HepG2 (cell line): ENCODE data around the gene CCDC121. TPM values are rescaled to one million over a fixed set of nuclear protein-coding genes. Genes with fewer than 3 reads are reported as not detected.

Experiments
- ATAC-seq: fragments of 200-7000 bp; cut with Tn5 transposase; 3 replicates; pipeline ENCODE4 v1.9.1; 2020; ENCODE audit warnings: mild to moderate bottlenecking, moderate library complexity
- BruUV-seq: library from RNA; stranded (reverse); fragments of 400-500 nt; replicated peaks from 2 replicates; lab custom pipeline; 2021; lab: Mats Ljungman, UMichigan
- CTCF ChIA-PET: fragments of 300-600 bp; formaldehyde crosslinking; extraction: SDS; loops from one replicate; lab custom pipeline; 2021; ENCODE audit warnings: low total read pairs, inconsistent platforms, low intra/inter-chr PET ratio; lab: Yijun Ruan, JAX
- POLR2A ChIA-PET: fragments of 350-600 bp; sonication (Branson Sonifier 250); formaldehyde crosslinking; loops from one replicate; lab custom pipeline; 2020; ENCODE audit warnings: antibody characterized with exemption, inconsistent platforms; lab: Yijun Ruan, JAX
- DNase-seq: peaks from one replicate; pipeline ENCODE4 v3.0.0-alpha.2; 2015; ENCODE audit warnings: low spot score
- FAIRE-seq: peaks from 3 replicates; lab custom pipeline; 2011; peaks lifted over from hg19 to GRCh38; lab: Jason Lieb, UNC
- H2AFZ ChIP-seq: one replicate; pipeline ENCODE4 v1.6.1; 2011; ENCODE audit warnings: low read length, inconsistent platforms
- H3K27ac ChIP-seq: fragments of 300-600 bp; 3 replicates; pipeline ENCODE4 v1.8.0; 2011; ENCODE audit warnings: mixed run types, mild to moderate bottlenecking, mixed read lengths, low read length, inconsistent platforms; ENCODE audit not compliant: insufficient read depth; ENCODE audit errors: extremely low read length
- H3K27me3 ChIP-seq, 2 experiments: fragments of 200-600 bp in 1 of 2; 2 replicates in 1 of 2; 3 replicates in 1 of 2; pipeline versions ENCODE4 v1.6.0 to v1.8.0; 2011; ENCODE audit warnings: low read length in 2 of 2, mild to moderate bottlenecking in 2 of 2, moderate library complexity in 2 of 2, inconsistent platforms in 1 of 2; ENCODE audit not compliant: insufficient read depth in 2 of 2, control insufficient read depth in 1 of 2
- H3K36me3 ChIP-seq, 2 experiments: fragments of 200-600 bp in 1 of 2; replicated peaks in 1 of 2; 2 replicates in 1 of 2; 3 replicates in 1 of 2; pipeline versions ENCODE4 v1.5.1 to v1.8.0; 2011; ENCODE audit warnings: low read length in 2 of 2, inconsistent platforms in 1 of 2; ENCODE audit not compliant: insufficient read depth in 2 of 2, control insufficient read depth in 1 of 2
- H3K4me1 ChIP-seq: 2 replicates; pipeline ENCODE4 v1.5.1; 2012; ENCODE audit warnings: low read length, inconsistent platforms; ENCODE audit not compliant: insufficient read depth
- H3K4me2 ChIP-seq: 2 replicates; pipeline ENCODE4 v1.6.0; 2011; ENCODE audit warnings: low read depth, low read length, inconsistent platforms
- H3K4me3 ChIP-seq, 3 experiments: fragments of 200-600 bp in 1 of 3; sonication (generic), shearing (Covaris generic) in 1 of 3; replicated peaks in 1 of 3; 2 replicates each; pipeline ENCODE4 v1.5.1; 2011 to 2016; ENCODE audit warnings: low read length in 3 of 3, inconsistent platforms in 2 of 3, low read depth in 2 of 3, mild to moderate bottlenecking in 2 of 3, control low read depth in 1 of 3, mixed read lengths in 1 of 3; ENCODE audit not compliant: insufficient read depth in 1 of 3
- H3K79me2 ChIP-seq: one replicate; pipeline ENCODE4 v1.6.1; 2011; ENCODE audit warnings: low read length, inconsistent platforms; ENCODE audit not compliant: insufficient read depth
- H3K9ac ChIP-seq: 2 replicates; pipeline ENCODE4 v1.6.0; 2011; ENCODE audit warnings: mild to moderate bottlenecking, low read depth, low read length, inconsistent platforms; ENCODE audit not compliant: insufficient read depth
- H3K9me3 ChIP-seq: 2 replicates; pipeline ENCODE4 v1.5.1; 2012; ENCODE audit warnings: mild to moderate bottlenecking, low read length
- H4K20me1 ChIP-seq: 2 replicates; pipeline ENCODE4 v1.6.0; 2011; ENCODE audit warnings: inconsistent platforms, mild to moderate bottlenecking, low read length, moderate library complexity; ENCODE audit not compliant: insufficient read depth
- ATAD3A ChIP-seq: sonication (generic); formaldehyde crosslinking; IDR thresholded peaks from 2 replicates; pipeline ENCODE4 v1.4.0; 2020; ENCODE audit warnings: missing genetic modification reagents
- ELF3 ChIP-seq: IDR thresholded peaks from 2 replicates; pipeline ENCODE4 v1.6.1; 2016; ENCODE audit warnings: missing genetic modification reagents, missing compliant biosample characterization
- HIVEP1 ChIP-seq: sonication (generic); formaldehyde crosslinking; IDR thresholded peaks from 2 replicates; pipeline ENCODE4 v1.4.0; 2020; ENCODE audit warnings: mild to moderate bottlenecking, missing genetic modification reagents
- JUNB ChIP-seq: sonication (generic); formaldehyde crosslinking; IDR thresholded peaks from 2 replicates; pipeline ENCODE4 v1.8.0; 2022; ENCODE audit warnings: missing genetic modification reagents, mild to moderate bottlenecking, borderline replicate concordance
- PCBP2 ChIP-seq: fragments of 200-400 bp; formaldehyde crosslinking; optimal IDR thresholded peaks from 2 replicates; pipeline ENCODE3; 2018; ENCODE audit warnings: low read length, low read depth; ENCODE audit not compliant: poor library complexity, severe bottlenecking
- RCOR2 ChIP-seq: IDR thresholded peaks from 2 replicates; pipeline ENCODE4 v1.6.1; 2016; ENCODE audit warnings: missing biosample characterization, missing genetic modification reagents
- SMARCC2 ChIP-seq: fragments of 450-650 bp; IDR thresholded peaks from 2 replicates; pipeline ENCODE4 v1.6.1; 2017; ENCODE audit warnings: antibody characterized with exemption, mild to moderate bottlenecking
- SNAPC5 ChIP-seq: sonication (generic); formaldehyde crosslinking; IDR thresholded peaks from 2 replicates; pipeline ENCODE4 v1.8.1; 2023; ENCODE audit warnings: mild to moderate bottlenecking, missing genetic modification reagents, borderline replicate concordance
- SP140L ChIP-seq: sonication (generic); formaldehyde crosslinking; IDR thresholded peaks from 2 replicates; pipeline ENCODE4 v1.4.0; 2020; ENCODE audit warnings: missing genetic modification reagents, borderline replicate concordance
- TOPORS ChIP-seq: sonication (generic); formaldehyde crosslinking; IDR thresholded peaks from 2 replicates; pipeline ENCODE4 v1.8.0; 2023; ENCODE audit warnings: mild to moderate bottlenecking, missing genetic modification reagents
- TRIM24 ChIP-seq: sonication (generic); formaldehyde crosslinking; IDR thresholded peaks from 2 replicates; pipeline ENCODE4 v1.8.0; 2022; ENCODE audit warnings: mild to moderate bottlenecking, missing genetic modification reagents
- ZBTB43 ChIP-seq: sonication (generic); formaldehyde crosslinking; conservative IDR thresholded peaks from 2 replicates; pipeline ENCODE4 v1.4.0; 2020; ENCODE audit warnings: missing genetic modification reagents
- ZNF234 ChIP-seq: sonication (generic); formaldehyde crosslinking; conservative IDR thresholded peaks from 2 replicates; pipeline ENCODE4 v1.5.1; 2020; ENCODE audit warnings: mild to moderate bottlenecking, missing genetic modification reagents
- ZNF569 ChIP-seq: sonication (generic); formaldehyde crosslinking; IDR thresholded peaks from 2 replicates; pipeline ENCODE4 v1.5.0; 2020; ENCODE audit warnings: mild to moderate bottlenecking, missing genetic modification reagents, moderate library complexity, borderline replicate concordance
- ZNF646 ChIP-seq: sonication (generic); formaldehyde crosslinking; IDR thresholded peaks from 2 replicates; pipeline ENCODE4 v1.9.0; 2021; ENCODE audit warnings: mild to moderate bottlenecking, missing genetic modification reagents
- WGBS: methylation state at CpG from one replicate; pipeline ENCODE4 v1.1.6; 2017; ENCODE audit warnings: low lambda C conversion rate; 5-methylcytosine and 5-hydroxymethylcytosine counted together
- in situ Hi-C: cut with HindIII; loops from 2 replicates; pipeline ENCODE4 v1.10.0; 2017; ENCODE audit warnings: low pct_unique_long_range_greater_than_20kb; ENCODE audit not compliant: extremely low pct_ligation_motif_present
- intact Hi-C: fragments of 100-400 bp; cut with micrococcal nuclease; formaldehyde crosslinking; loops from one replicate; pipeline ENCODE4 v1.10.0; 2022; ENCODE audit not compliant: unreplicated experiment
- polyA plus RNA-seq, 8 experiments: library from polyadenylated mRNA; depleted of rRNA in 3 of 8; stranded (reverse) in 7 of 8; unstranded in 1 of 8; fragments of >200 nt; fragmentation: Illumina TruSeq in 4 of 8; extraction: Trizol in 4 of 8; gene quantifications; 2 replicates each; pipeline versions ENCODE4 v1.2.1 to v1.2.3, GENCODE V29; 2011 to 2016; ENCODE audit warnings: low read depth in 4 of 8, missing spikeins in 1 of 8, mixed read lengths in 1 of 8; ENCODE audit not compliant: insufficient read depth in 1 of 8
- total RNA-seq, 5 experiments: library from RNA; depleted of rRNA; stranded (reverse); fragments of >200 nt; fragmentation: Illumina TruSeq; extraction: Trizol; gene quantifications; 2 replicates each; pipeline ENCODE4 v1.2.3, GENCODE V29; 2016; ENCODE audit warnings: low read depth in 1 of 5

Gene CCDC121
- total and polyA plus RNA-seq, 2 of the 13 experiments (the other 11 are each of a cell fraction or from before 2014, with no cell fraction given) = 1.9 to 3.0 TPM

GRCh38 chr2:27613985-27614384, 14.8 kb downstream of the CCDC121 start (continued):
- TF ChIP-seq SNAPC5 (CRISPR knock-in tag) = no peak
- TF ChIP-seq ELF3 (CRISPR knock-in tag) = 0 out of 2 replicates have a peak, but pooled peaks have one; percentile 27
- no peak for TF ChIP-seq SMARCC2
- TF ChIP-seq PCBP2 = no peak
- no peak for TF ChIP-seq RCOR2 (CRISPR knock-in tag)
- TF ChIP-seq, all 625 proteins: peak for 12

- no peak for DNase-seq
- Histone ChIP-seq H3K27me3 (no peaks in the 10 kb centered on the region), H3K9me3 (no peaks in the 10 kb centered on the region), H3K9ac (no peak overlapping the region), H3K4me2 (no peak overlapping the region), H3K4me3 (no peak overlapping the region), H4K20me1 (no peaks in the 10 kb centered on the region), H2AFZ (no peak overlapping the region), H3K36me3 (peaks cover 34 to 77% of the 10 kb centered on the region in 2 experiments), H3K79me2 (no peaks in the 10 kb centered on the region), H3K27ac (no peak overlapping the region), H3K4me1 (no peaks in the 10 kb centered on the region)
- in situ Hi-C loops (no loop called here), intact Hi-C loops (no loop called here)
- POLR2A ChIA-PET = no interaction called here
- ATAC-seq = no peak
- TF ChIP-seq ZNF646 (CRISPR knock-in tag) (no peak), ZNF234 (CRISPR knock-in tag) (no peak), TOPORS (no peak), ZNF569 (CRISPR knock-in tag) (no peak), ATAD3A (CRISPR knock-in tag) (no peak), ZBTB43 (CRISPR knock-in tag) (no peak), JUNB (no peak), SP140L (no peak), HIVEP1 (no peak), TRIM24 (CRISPR knock-in tag) (no peak)
- FAIRE-seq = no peak
- no TSS peak for BruUV-seq
- CTCF ChIA-PET = no interaction called here
- WGBS = 100% methylated on average over 2 of the region's 2 CpGs
Measured at GRCh38 chr2:27606611-27607010, 22.2 kb downstream of the CCDC121 start.
